ENCODE measurements around the gene BCORL1.

The BCORL1 gene

DNA sequence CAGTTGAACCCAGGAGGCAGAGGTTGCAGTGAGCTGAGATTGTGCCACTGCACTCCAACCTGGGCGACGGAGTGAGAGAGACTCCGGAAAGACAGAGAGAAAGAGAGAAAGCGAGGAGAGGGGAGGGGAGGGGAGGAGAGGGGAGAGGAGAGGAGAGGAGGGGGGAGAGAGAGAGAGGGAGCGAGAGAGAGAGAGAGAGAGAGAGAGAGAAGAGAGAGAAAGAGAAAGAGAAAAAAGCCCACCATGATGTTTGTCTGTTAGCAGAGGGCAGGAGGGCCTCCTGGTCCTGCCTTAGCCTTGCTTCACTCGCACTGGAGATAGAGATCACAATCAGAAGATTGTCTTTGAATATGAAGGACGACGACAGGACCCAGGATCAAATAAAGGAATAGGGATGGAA lies 18.7 kb upstream of the BCORL1 start:
- Histone ChIP-seq H3K4me1 (ENCODE audit: low read depth, poor library complexity, severe bottlenecking) (peaks cover 7% of the 10 kb centered on the region), H3K36me3 (ENCODE audit: insufficient read depth) (no peaks in the 10 kb centered on the region), H3K79me2 (ENCODE audit: insufficient read depth, low read depth) (no peaks in the 10 kb centered on the region), H3K27me3 (ENCODE audit: insufficient read depth, low read depth) (no peaks in the 10 kb centered on the region), H2AFZ (ENCODE audit: low read depth) (no peak overlapping the region), H3K9ac (no peak overlapping the region), H3K4me3 (IDR thresholded peaks at IDR 0.05; ENCODE audit: insufficient read depth, low read depth, low read length) (no peak overlapping the region), H3K27ac (no peak overlapping the region), H4K20me1 (ENCODE audit: insufficient read depth) (no peaks in the 10 kb centered on the region), H3K4me2 (no peak overlapping the region)
- TF ChIP-seq, protein P1, sequence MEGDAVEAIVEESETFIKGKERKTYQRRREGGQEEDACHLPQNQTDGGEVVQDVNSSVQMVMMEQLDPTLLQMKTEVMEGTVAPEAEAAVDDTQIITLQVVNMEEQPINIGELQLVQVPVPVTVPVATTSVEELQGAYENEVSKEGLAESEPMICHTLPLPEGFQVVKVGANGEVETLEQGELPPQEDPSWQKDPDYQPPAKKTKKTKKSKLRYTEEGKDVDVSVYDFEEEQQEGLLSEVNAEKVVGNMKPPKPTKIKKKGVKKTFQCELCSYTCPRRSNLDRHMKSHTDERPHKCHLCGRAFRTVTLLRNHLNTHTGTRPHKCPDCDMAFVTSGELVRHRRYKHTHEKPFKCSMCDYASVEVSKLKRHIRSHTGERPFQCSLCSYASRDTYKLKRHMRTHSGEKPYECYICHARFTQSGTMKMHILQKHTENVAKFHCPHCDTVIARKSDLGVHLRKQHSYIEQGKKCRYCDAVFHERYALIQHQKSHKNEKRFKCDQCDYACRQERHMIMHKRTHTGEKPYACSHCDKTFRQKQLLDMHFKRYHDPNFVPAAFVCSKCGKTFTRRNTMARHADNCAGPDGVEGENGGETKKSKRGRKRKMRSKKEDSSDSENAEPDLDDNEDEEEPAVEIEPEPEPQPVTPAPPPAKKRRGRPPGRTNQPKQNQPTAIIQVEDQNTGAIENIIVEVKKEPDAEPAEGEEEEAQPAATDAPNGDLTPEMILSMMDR (conservative IDR thresholded peaks at IDR 0.05; ENCODE audit: low read depth, low read length), result no peak

DNA sequence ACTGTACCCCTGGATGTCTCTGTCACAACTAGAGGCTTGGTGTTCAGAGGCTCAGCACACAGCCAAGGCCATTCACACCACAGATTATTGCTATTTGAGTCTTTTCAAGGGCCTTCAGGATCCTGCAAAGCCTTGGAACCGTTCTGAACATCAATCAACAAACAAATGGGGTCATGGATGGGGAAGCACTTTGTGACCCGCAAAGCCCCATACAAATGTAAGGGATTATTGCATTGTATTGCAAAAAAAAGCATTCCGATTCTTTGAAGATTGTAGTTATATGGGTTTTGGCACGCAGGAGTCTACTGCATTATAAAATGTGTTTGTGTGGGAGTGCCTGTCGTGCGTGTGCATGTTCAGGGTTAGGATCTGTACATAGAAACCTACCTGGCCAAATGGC lies 17.3 kb upstream of the BCORL1 start:
- no peak overlapping the region for H3K4me2 ChIP-seq
- no peaks in the 10 kb centered on the region for H3K79me2 ChIP-seq (ENCODE audit: insufficient read depth, low read depth)
- H3K9ac ChIP-seq, result no peak overlapping the region
- TF ChIP-seq, protein P1 (conservative IDR thresholded peaks at IDR 0.05; ENCODE audit: low read depth, low read length), result no peak
- H4K20me1 ChIP-seq (ENCODE audit: insufficient read depth), result no peaks in the 10 kb centered on the region
- peaks cover 7% of the 10 kb centered on the region for H3K4me1 ChIP-seq (ENCODE audit: low read depth, poor library complexity, severe bottlenecking)
- no peak overlapping the region for H2AFZ ChIP-seq (ENCODE audit: low read depth)
- no peak overlapping the region for H3K4me3 ChIP-seq (IDR thresholded peaks at IDR 0.05; ENCODE audit: insufficient read depth, low read depth, low read length)
- no peaks in the 10 kb centered on the region for H3K27me3 ChIP-seq (ENCODE audit: insufficient read depth, low read depth)
- H3K36me3 ChIP-seq (ENCODE audit: insufficient read depth), result no peaks in the 10 kb centered on the region
- no peak overlapping the region for H3K27ac ChIP-seq

DNA sequence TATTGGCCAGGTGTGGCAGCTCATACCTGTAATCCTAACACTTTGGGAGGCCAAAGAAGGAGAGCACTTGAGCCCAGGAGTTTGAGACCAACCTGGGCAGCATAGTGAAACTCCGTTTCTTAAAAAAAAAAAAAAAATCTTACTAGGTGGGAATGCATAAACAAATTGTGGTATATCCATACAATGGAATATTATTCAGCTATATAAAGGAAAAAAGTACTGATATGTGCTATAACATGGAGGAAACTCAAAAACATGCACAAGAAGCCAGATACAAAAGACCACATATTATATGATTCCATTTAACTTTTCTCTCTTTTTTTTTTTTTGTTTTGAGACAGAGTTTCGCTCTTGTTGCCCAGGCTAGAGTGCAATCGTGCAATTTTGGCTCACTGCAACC lies 13.5 kb upstream of the BCORL1 start:
- Histone ChIP-seq H3K4me2 (no peak overlapping the region), H3K79me2 (ENCODE audit: insufficient read depth, low read depth) (no peaks in the 10 kb centered on the region), H3K36me3 (ENCODE audit: insufficient read depth) (no peaks in the 10 kb centered on the region), H4K20me1 (ENCODE audit: insufficient read depth) (no peaks in the 10 kb centered on the region), H3K9ac (no peak overlapping the region), H3K27ac (no peak overlapping the region), H3K4me3 (IDR thresholded peaks at IDR 0.05; ENCODE audit: insufficient read depth, low read depth, low read length) (no peak overlapping the region), H2AFZ (ENCODE audit: low read depth) (no peak overlapping the region), H3K4me1 (ENCODE audit: low read depth, poor library complexity, severe bottlenecking) (no peaks in the 10 kb centered on the region), H3K27me3 (ENCODE audit: insufficient read depth, low read depth) (no peaks in the 10 kb centered on the region)
- TF ChIP-seq, protein P1 (conservative IDR thresholded peaks at IDR 0.05; ENCODE audit: low read depth, low read length), result no peak

DNA sequence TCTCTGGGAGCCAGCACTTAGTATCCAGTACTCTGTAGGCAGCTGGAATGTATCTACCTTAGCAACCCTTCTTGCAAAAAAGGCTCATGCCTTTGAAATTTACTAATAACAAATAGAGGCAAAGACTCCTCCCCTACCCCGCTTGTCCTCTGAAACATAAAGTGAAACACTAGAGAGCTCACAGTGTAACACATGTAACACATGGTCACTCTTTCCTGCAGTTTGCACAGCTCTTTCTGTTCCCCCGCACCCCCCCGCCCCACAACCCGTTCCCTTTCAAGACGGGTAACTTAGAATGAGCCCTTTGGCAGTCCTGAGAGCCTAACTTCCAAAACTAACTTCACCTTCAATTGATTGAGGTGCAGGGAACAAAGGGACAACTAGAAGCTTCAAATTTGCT lies 6.0 kb upstream of the BCORL1 start:
- Histone ChIP-seq H3K27ac (no peak overlapping the region), H3K4me3 (IDR thresholded peaks at IDR 0.05; ENCODE audit: insufficient read depth, low read depth, low read length) (no peak overlapping the region), H3K9ac (no peak overlapping the region), H2AFZ (ENCODE audit: low read depth) (peak overlapping the region; percentile 18; the same call in 1 of the 2 replicates), H3K27me3 (ENCODE audit: insufficient read depth, low read depth) (0 out of 2 replicates have a peak, but pooled peaks cover 2% of the 10 kb centered on the region), H3K36me3 (ENCODE audit: insufficient read depth) (no peaks in the 10 kb centered on the region), H3K4me1 (ENCODE audit: low read depth, poor library complexity, severe bottlenecking) (peaks cover 4% of the 10 kb centered on the region), H4K20me1 (ENCODE audit: insufficient read depth) (no peaks in the 10 kb centered on the region), H3K4me2 (peak overlapping the region; percentile 25; the same call in 1 of the 2 replicates), H3K79me2 (ENCODE audit: insufficient read depth, low read depth) (no peaks in the 10 kb centered on the region)
- TF ChIP-seq, protein P1 (conservative IDR thresholded peaks at IDR 0.05; ENCODE audit: low read depth, low read length), result no peak
